Neutrophil (primary cell): Measurements from ENCODE around the gene GNG7.
A peak's percentile ranks its signal among the peaks of the same experiment; 100 is the strongest.
"Not testable (repeated sequence)": the region's sequence is repeated elsewhere in the genome, so short reads cannot be mapped to it uniquely, and the experiment has no call there.

Experiments
- H3K27ac ChIP-seq: fragments of 200-600 bp; sonication (generic); 2 replicates; pipeline ENCODE4 v1.5.1; 2016; ENCODE audit warnings: mild to moderate bottlenecking, moderate library complexity
- H3K27me3 ChIP-seq: fragments of 200-600 bp; sonication (generic); 2 replicates; pipeline ENCODE4 v1.6.0; 2016; ENCODE audit warnings: mild to moderate bottlenecking
- H3K36me3 ChIP-seq: fragments of 200-600 bp; sonication (generic); 2 replicates; pipeline ENCODE4 v1.5.1; 2017
- H3K4me1 ChIP-seq, 2 experiments: fragments of 200-600 bp in 1 of 2; sonication (generic) in 1 of 2; 1 replicate in 1 of 2; 2 replicates in 1 of 2; pipeline versions ENCODE4 v1.5.1 to v1.6.1; 2013 to 2016; ENCODE audit warnings: low read depth in 1 of 2, low read length in 1 of 2, mild to moderate bottlenecking in 1 of 2, moderate library complexity in 1 of 2; ENCODE audit not compliant: control insufficient read depth in 1 of 2, insufficient read depth in 1 of 2
- H3K4me3 ChIP-seq, 2 experiments: fragments of 200-600 bp in 1 of 2; sonication (generic) in 1 of 2; 1 replicate in 1 of 2; 2 replicates in 1 of 2; pipeline ENCODE4 v1.5.1; 2013 to 2016; ENCODE audit warnings: low read depth in 1 of 2, low read length in 1 of 2, mild to moderate bottlenecking in 1 of 2, moderate library complexity in 1 of 2
- H3K9me3 ChIP-seq: fragments of 200-600 bp; sonication (generic); 2 replicates; pipeline ENCODE4 v1.5.1; 2016
- CTCF ChIP-seq: fragments of 200-600 bp; sonication (generic); IDR thresholded peaks from 2 replicates; pipeline ENCODE4 v1.5.1; 2016; ENCODE audit warnings: antibody characterized with exemption

Gene GNG7

DNA sequence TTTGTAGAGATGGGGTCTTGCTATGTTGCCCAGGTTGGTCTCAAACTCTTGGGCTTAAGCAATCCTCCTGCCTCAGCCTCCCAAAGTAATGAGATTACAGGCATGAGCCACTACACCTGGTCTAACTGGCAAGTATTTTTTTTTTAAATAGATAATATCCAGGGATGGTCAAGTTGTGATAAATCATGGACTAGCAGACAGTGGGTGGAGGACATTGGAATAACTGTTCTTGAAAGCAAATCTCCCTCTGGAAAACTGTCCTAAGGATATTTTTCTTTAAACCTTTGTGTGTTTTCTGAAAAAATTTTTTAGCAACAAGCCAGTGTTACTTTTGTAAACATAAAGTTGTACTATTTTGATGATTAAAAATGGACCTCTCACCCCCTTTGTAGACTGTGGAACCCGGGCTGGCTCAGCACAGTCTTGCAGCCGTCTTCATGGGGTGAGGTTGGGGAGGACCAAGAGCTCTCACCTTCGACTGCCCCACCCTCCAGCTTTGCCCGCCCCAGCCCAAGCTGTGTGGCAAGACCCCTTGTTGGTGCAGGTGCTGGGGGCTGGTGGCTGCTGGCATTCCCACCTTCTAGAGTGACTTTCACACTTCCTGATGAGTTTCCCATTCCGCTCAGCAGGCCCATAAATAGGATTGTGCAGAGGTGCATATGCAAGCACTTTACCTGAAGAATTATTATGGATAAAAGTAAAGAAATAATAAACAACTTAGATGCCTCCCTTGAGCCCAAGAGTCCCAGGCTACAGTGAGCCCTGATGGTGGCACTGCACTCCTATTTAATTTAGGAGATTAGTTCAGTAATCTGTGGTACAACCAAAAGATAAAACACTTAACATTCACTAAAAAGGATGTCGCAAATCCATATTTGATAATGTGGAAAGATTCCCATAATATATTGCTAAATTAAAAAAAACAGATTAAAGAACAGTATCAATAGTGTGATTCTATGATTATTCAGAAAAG is 119.2 kb downstream of the GNG7 start:
- TF ChIP-seq CTCF = no peak
- H3K36me3 ChIP-seq = no peaks in the 10 kb centered on the region
- no peak overlapping the region for H3K27ac ChIP-seq
- H3K4me1 ChIP-seq = peaks cover 11 to 13% of the 10 kb centered on the region in 2 experiments
- H3K27me3 ChIP-seq = peaks cover 17% of the 10 kb centered on the region
- H3K4me3 ChIP-seq = no peak overlapping the region
- H3K9me3 ChIP-seq = no peaks in the 10 kb centered on the region

DNA sequence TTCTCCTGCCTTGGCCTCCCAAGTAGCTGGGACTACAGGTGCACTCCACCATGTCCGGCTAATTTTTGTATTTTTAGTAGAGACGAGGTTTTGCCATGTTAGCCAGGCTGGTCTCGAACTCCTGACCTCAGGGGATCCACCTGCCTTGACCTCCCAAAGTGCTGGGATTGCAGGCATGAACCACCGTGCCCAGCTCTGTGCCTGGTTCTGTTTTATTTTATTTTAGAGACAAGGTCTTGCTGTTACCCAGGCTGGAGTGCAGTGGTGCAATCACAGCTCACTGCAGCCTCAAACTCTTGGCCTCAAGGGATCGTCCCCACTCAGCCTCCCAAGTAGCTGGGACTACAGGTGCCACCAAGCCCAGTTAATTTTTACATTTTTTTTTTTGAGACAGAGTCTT is 122.1 kb downstream of the GNG7 start:
- H3K27ac ChIP-seq, H3K9me3 ChIP-seq, H3K4me3 ChIP-seq, H3K36me3 ChIP-seq: not testable (repeated sequence)
- peaks cover 11 to 13% of the 10 kb centered on the region in 2 experiments for H3K4me1 ChIP-seq
- peaks cover 23% of the 10 kb centered on the region for H3K27me3 ChIP-seq

GRCh38 chr19:2579678-2580280 is 122.7 kb downstream of the GNG7 start:
- no peak overlapping the region for H3K27ac ChIP-seq

DNA sequence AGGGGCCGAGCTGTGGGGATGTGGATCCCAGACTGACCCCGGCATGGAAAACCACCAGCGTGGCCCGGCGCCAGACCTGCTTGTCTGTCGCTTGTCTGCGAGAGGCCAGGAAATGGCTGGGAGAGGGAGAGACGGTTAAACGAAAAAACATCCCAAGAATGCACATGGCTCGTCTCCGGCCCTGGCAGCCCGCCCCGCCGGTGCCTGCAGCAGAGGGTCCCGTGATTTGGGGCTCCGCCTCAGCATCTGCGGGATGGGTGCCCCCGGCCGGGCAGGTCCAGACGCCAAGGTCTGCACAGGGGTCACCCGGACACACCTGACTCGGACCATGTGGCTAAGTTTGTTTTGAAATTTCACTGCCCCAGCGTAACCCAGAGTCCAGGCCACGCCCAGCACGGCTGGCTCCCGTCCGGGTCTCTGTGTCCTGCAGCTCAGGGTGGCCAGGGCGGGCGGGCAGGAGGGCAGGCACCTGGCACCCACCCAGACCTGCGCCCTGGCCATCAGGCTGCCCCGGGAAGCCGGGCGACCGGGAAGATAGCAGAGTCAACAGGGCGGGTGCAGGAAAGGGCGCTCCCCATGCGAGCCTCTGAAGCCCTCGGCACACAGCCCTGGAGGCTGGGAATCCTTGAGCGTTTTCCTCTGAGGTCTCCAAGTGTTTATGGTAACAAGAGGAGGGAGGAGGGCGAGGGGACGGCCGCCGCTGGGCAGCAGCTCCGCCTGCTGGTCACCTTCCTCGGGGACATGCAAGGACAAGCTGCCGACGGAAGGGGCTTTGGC is 123.4 kb downstream of the GNG7 start:
- Histone ChIP-seq H3K36me3 (no peaks in the 10 kb centered on the region), H3K27me3 (peaks cover 23% of the 10 kb centered on the region), H3K9me3 (no peaks in the 10 kb centered on the region), H3K4me1 (peaks cover 11 to 13% of the 10 kb centered on the region in 2 experiments), H3K4me3 (peak overlapping the region; percentile 34 to 40), H3K27ac (no peak overlapping the region)
- peak; percentile 50 for TF ChIP-seq CTCF

More at GRCh38 chr19:2579678-2580280, 122.7 kb downstream of the GNG7 start:
- Histone ChIP-seq H3K36me3 (no peaks in the 10 kb centered on the region), H3K9me3 (no peaks in the 10 kb centered on the region), H3K4me1 (peaks cover 11 to 13% of the 10 kb centered on the region in 2 experiments), H3K4me3 (peak overlapping the region; percentile 34 to 40), H3K27me3 (peaks cover 23% of the 10 kb centered on the region)
- TF ChIP-seq CTCF = no peak

- Histone ChIP-seq H3K9me3 (no peaks in the 10 kb centered on the region), H3K27me3 (peaks cover 23% of the 10 kb centered on the region), H3K27ac (no peak overlapping the region), H3K4me3 (no peak overlapping the region), H3K4me1 (peaks cover 11 to 13% of the 10 kb centered on the region in 2 experiments), H3K36me3 (no peaks in the 10 kb centered on the region)
- TF ChIP-seq CTCF = no peak
Observed at GRCh38 chr19:2578391-2578890, 124.1 kb downstream of the GNG7 start.
